SK-N-MC (cell line): Measurements from ENCODE around the gene THADA.

Experiments used
- DNase-seq: peaks from one replicate; pipeline ENCODE4 v3.0.0-alpha.2; 2011; ENCODE audit warnings: low read depth, low spot score
- H3K27ac ChIP-seq: fragments of 200-600 bp; sonication (generic); 2 replicates; pipeline ENCODE4 v1.5.1; 2016; ENCODE audit warnings: mixed run types
- H3K36me3 ChIP-seq: fragments of 200-600 bp; sonication (generic); 2 replicates; pipeline ENCODE4 v1.6.1; 2017; ENCODE audit warnings: antibody characterized with exemption, low read length, mixed read lengths; ENCODE audit not compliant: insufficient read depth
- H3K4me3 ChIP-seq: fragments of 200-600 bp; sonication (generic); 2 replicates; pipeline ENCODE4 v1.5.1; 2016
- H3K9ac ChIP-seq: fragments of 200-600 bp; sonication (generic); 2 replicates; pipeline ENCODE4 v1.8.0; 2017; ENCODE audit warnings: mixed run types, mixed read lengths; ENCODE audit not compliant: insufficient read length
- H3K9me3 ChIP-seq: fragments of 200-600 bp; sonication (generic); 2 replicates; pipeline ENCODE4 v1.6.1; 2017; ENCODE audit warnings: low read depth, mild to moderate bottlenecking, antibody characterized with exemption, low read length, moderate library complexity, mixed read lengths
- EZH2 ChIP-seq: fragments of 200-600 bp; sonication (generic); IDR thresholded peaks from one replicate; pipeline ENCODE4 v1.6.1; 2017; ENCODE audit warnings: antibody characterized with exemption
- FOXP2 ChIP-seq: optimal IDR thresholded peaks from 2 replicates; pipeline ENCODE3; 2011; ENCODE audit warnings: mild to moderate bottlenecking, moderate library complexity; ENCODE audit not compliant: insufficient read depth; ENCODE audit errors: extremely low read length, control extremely low read depth
- POLR2AphosphoS5 ChIP-seq: IDR thresholded peaks from 2 replicates; pipeline ENCODE4 v1.6.1; 2012; ENCODE audit warnings: mild to moderate bottlenecking, low read depth, low read length, borderline replicate concordance

THADA gene

DNA sequence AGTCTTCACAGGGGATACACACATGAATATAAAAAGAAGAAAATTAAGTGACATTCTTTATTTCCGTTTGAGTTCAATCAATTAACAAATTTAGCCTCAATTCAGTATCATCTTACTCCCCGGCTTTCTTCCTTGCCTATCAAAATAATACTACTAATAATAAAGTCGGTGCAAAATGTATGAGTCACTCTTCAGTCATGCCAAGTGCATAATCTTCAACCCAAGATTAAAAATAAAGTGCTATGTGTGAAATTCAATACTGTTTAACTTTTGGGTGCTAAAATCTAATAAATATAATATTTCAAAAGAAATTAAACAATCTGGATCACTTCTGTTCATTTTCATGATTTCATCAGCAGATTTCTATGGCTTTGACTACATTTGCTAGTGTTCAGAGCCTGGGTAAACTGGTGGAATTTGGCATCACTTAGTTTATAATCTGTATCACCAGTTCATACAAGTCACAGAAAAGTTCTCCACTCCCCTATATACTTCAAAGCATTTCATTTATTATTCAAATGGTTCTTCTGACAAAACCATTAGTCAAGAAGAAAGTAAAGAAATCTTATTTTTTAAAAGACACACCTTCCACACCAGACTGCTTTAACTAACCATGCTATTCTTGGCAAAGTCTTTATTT is 183.6 kb downstream of the THADA start:
- H3K27ac ChIP-seq: no peak overlapping the region
- no peak overlapping the region for H3K4me3 ChIP-seq
- H3K36me3 ChIP-seq: no peaks in the 10 kb centered on the region
- DNase-seq: no peak
- H3K9me3 ChIP-seq: no peaks in the 10 kb centered on the region
- H3K9ac ChIP-seq: no peak overlapping the region
- TF ChIP-seq FOXP2 (no peak), EZH2 (no peak)

DNA sequence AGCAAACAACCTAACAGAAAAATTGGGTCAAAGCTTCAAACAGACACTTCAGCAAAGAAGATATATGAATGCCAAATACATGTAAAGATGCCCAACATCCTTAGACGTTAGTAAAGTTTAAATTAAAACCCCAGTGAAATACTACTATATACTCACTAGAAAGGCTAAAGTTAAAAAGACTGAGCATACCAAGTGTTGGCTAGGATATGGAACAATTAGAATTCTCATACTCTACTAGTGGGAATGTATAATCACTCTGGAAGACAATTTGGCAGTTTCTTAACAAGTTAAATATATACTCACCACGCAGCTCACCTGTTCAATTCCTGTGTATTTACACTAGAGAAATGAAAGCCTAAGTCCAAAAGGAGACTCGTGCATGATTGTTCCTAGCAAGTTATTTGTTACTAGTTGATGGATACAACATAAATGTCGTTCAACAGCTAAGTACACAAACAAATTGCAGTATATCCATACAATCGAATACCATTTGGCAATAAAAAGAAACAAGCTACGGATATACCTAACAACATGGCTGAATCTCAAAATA is 185.7 kb downstream of the THADA start:
- Histone ChIP-seq H3K9me3 (no peaks in the 10 kb centered on the region), H3K27ac (no peak overlapping the region), H3K4me3 (no peak overlapping the region), H3K9ac (no peak overlapping the region), H3K36me3 (no peaks in the 10 kb centered on the region)
- TF ChIP-seq FOXP2: no peak
- TF ChIP-seq POLR2AphosphoS5: no peak
- no peak for TF ChIP-seq EZH2
- DNase-seq: no peak

DNA sequence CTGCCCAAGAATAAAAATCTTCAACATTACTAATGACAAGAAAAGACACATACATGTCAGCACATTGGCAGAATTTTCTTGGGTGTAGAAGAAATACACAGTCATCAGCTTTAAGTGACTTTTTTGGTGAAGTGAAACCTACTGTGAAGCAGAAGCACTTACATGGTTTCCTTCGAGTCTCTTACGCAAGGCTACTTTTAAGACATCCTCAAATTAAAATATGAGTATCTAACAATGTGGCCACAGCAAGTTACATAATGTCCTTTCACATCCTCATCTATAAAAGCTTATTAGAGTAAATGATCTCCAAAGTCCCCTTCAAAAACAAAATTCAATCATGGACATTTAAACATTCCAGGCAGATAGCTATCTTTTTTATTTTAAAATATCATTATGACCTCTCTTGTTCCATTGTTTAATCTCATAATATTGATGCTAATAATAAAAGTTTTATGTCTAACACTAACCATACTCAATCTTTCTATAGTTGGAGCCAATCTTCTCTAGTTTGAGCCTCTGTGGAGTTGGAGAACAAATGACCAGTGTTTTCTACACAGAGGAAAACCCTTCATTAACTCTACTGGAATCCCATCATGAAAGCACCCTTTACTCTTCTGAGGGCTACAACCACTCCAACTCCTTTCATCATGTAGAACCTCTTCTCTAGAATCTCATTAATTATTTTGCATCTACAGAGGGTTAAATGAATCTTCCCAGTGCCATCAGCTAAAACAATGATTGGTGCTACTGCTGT is 187.3 kb downstream of the THADA start:
- no peaks in the 10 kb centered on the region for H3K36me3 ChIP-seq
- no peaks in the 10 kb centered on the region for H3K9me3 ChIP-seq
- H3K27ac ChIP-seq: no peak overlapping the region
- DNase-seq: no peak
- no peak for TF ChIP-seq POLR2AphosphoS5
- TF ChIP-seq FOXP2: no peak
- TF ChIP-seq EZH2: no peak
- no peak overlapping the region for H3K9ac ChIP-seq
- no peak overlapping the region for H3K4me3 ChIP-seq

DNA sequence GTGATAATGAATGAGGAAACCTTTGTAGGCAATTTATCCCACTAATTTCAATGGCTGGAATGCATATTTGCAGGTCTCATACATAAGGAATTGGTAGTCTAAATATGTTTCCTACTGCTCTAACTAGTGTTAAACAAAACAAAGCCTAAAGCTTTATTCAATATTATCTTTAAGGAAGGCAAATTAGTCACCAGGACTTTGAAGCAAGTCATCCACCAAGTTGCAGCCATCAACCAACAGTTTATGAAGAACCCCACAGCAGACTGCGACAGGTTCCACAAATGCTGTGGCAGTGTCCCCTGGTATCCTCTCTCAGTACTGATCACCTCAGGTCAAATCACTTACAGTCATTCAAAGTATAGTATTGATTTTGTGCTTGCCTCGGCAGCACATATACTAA is 187.9 kb downstream of the THADA start:
- Histone ChIP-seq H3K4me3 (no peak overlapping the region), H3K9me3 (no peaks in the 10 kb centered on the region), H3K9ac (no peak overlapping the region), H3K36me3 (no peaks in the 10 kb centered on the region), H3K27ac (no peak overlapping the region)
- TF ChIP-seq POLR2AphosphoS5 (no peak), FOXP2 (no peak), EZH2 (no peak)
- DNase-seq: no peak

DNA sequence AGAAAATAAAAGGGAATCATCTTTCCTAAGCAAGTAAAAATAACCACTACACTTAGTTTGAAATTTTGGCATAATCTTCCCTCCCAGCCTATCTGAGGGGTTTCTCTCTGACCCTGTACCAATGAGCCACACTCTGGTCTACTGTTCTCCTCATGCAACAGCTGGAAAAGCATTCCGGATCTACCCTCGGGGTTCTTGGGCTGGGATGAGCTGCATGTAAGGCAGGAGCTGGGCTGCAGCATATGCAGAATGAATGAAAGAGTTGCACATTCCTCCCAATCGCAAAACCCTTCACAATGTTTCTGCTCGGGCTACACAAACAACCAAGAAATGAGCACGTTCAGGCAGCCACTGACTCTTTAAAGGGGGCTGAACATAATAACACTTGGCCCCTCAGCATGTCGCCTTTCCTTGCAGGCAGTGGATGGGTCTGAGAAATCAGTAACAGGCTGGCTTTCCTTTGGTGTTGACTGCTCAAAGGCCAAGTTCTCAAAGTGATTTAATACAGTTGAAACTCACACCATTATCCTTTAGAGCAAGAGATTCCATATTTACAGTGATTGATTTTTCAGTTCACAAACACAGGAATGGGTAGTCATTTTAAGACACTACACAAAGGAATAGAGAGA is 189.1 kb downstream of the THADA start:
- TF ChIP-seq FOXP2: no peak
- TF ChIP-seq POLR2AphosphoS5: no peak

DNA sequence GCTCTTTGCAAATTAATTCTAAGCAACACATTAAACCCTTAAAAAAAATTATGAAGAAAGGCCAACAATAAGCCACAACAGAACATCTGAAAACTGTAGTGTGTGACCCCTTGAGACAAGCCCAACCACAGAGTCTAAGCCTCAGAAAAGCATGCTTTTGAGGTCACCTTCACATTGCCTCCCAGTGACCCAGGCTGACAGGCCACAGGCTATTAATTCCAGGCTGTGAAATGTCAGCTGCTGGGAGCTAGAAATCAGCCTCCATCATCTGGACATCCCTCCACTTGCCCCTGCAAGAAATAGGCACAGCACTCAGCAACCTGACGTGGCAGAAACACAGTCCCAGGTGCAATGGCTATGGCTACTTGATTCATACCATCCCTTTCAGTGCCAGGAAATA is 190.0 kb downstream of the THADA start:
- Histone ChIP-seq H3K36me3 (no peaks in the 10 kb centered on the region), H3K9me3 (no peaks in the 10 kb centered on the region), H3K9ac (no peak overlapping the region), H3K27ac (no peak overlapping the region), H3K4me3 (no peak overlapping the region)
- no peak for TF ChIP-seq FOXP2
- TF ChIP-seq EZH2: no peak
- TF ChIP-seq POLR2AphosphoS5: no peak
- DNase-seq: no peak

More for the DNA sequence above, 189.1 kb downstream of the THADA start:
- H3K9me3 ChIP-seq: no peaks in the 10 kb centered on the region
- no peak overlapping the region for H3K4me3 ChIP-seq
- H3K27ac ChIP-seq: no peak overlapping the region
- DNase-seq: no peak
- no peak overlapping the region for H3K9ac ChIP-seq
- no peaks in the 10 kb centered on the region for H3K36me3 ChIP-seq

DNA sequence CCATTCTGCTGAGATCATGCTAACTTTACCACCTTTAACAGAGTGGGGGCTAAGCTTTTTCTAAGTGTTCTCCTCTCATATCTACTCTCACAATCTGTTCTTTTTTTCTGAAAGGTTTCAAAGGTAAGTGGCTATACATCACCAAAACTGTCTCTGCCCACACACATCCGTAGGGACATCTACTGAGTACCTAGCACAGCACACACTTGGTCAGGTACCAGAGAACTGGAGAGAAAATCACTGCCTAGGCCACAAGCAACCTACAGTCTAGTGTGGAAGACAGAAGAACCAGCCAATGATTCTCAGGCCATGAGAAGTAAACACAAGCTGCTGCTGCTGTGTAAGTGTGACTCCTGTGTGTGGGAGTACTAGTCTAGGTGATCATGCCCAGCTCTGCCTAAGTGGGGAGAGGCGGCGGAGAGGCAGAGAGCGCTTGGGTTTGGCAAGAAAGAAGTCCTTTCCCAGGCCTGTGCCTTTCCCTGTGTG is 193.3 kb downstream of the THADA start:
- no peaks in the 10 kb centered on the region; the same call in 1 of the 2 replicates for H3K36me3 ChIP-seq
- H3K4me3 ChIP-seq: no peak overlapping the region
- DNase-seq: no peak
- H3K9ac ChIP-seq: no peak overlapping the region
- H3K27ac ChIP-seq: no peak overlapping the region
- TF ChIP-seq EZH2: no peak
- TF ChIP-seq FOXP2: no peak
- no peak for TF ChIP-seq POLR2AphosphoS5
- no peaks in the 10 kb centered on the region for H3K9me3 ChIP-seq

DNA sequence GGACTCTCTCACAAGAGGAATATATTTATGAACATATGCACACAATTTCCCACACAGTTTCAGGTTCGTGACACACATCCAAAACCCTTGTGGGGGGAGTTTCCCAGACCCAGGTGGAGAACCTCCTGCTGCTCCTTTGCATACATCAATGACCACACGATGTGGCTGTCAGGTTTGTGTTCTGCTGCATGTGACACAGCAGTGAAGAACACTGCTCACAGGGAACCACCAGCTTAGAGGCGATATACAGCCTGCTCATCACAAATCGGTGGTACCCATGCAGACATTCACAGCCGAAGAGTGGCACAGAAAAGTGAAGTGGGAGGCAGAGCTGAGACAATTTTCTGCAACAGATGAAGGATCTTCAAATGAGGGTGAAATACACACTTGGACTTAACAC is 193.8 kb downstream of the THADA start:
- DNase-seq: no peak

More for the DNA sequence above, 193.8 kb downstream of the THADA start:
- Histone ChIP-seq H3K9ac (no peak overlapping the region), H3K9me3 (no peaks in the 10 kb centered on the region), H3K4me3 (no peak overlapping the region), H3K36me3 (no peaks in the 10 kb centered on the region; the same call in 1 of the 2 replicates), H3K27ac (no peak overlapping the region)
- TF ChIP-seq POLR2AphosphoS5 (no peak), FOXP2 (no peak), EZH2 (no peak)
